GM19238 (cell line): ENCODE data around the gene WDR5B.
A peak's percentile ranks its signal among the peaks of the same experiment; 100 is the strongest.

Experiments used
- DNase-seq: peaks from one replicate; pipeline ENCODE4 v3.0.0; 2011; ENCODE audit warnings: low spot score; ENCODE audit not compliant: insufficient read length

The WDR5B gene

GRCh38 chr3:122409446-122409845, 6.4 kb downstream of the WDR5B start:
- no peak for DNase-seq

DNA sequence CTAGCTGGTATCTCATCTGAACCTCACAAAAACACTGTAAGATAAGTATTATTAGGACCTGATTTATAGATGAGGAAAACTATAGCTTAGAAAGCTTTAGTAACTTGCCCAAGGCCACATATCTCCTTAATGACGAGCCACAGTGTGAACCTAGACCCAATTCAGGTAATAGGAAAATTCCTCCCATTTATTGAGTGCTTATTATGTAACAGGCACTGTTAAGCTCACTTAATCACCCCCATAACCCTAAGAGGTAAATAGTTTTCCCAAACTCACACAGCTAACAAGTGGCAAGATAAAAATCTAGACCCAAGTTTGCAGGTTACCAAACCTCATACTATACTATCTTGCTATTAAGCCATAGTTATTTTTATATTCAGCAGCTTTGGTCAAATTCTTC, 7.9 kb downstream of the WDR5B start:
- DNase-seq = no peak

DNA sequence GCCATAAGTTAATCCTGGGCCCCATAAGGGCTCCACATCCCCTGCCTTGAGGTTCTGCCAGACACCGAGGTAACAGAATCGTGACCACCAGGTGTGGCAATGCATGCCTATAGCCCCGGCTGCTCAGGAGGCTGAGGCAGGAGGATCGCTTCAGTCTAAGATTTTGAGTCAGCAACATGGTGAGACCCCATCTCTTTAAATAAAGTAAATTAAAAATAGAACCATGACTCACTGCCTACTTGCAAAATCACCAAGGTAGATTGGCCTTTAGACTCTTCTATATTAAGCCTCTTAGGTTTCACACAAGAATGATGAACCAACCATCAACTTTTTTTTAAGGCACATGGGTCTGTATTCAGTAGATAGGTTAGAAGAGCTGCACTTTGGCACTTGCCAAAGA, 9.7 kb downstream of the WDR5B start:
- DNase-seq = no peak

DNA sequence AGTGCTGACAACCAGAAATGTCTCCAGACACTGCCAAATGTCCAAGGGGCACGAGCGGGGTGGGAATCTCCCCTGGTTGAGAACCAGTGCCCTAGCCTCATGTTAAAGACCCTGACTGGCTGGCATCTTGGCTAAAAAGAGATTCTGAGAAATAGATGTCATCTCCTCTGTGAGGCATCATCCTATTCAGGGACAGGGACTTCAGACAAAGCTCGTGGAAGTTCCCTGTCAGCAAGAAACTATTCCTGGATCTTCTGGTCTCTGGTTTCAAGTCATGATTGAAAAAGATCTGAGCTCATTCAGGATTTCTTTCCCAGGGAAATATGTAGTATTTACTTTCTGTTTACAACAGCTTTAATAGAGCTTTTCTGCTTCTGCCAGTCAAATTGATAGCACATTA, 10.8 kb downstream of the WDR5B start:
- no peak for DNase-seq

GRCh38 chr3:122403489-122403888, 12.4 kb downstream of the WDR5B start:
- no peak for DNase-seq

DNA sequence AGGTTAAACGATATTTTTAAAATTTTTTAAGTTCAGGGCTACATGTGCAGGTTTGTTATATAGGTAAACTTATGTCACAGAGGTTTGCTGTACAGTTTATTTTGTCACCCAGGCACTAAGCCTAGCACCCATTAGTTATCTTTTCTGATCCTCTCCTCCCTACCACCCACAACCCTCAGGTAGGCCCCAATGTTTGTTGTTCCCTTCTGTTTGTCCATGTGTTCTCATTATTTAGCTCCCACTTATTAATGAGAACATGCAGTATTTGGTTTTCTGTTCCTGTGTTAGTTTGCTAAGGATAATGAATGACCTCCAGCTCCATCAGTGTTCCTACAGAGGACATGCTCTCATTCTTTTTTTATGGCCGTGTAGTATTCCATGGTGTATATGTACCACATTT, 16.9 kb downstream of the WDR5B start:
- DNase-seq = no peak

DNA sequence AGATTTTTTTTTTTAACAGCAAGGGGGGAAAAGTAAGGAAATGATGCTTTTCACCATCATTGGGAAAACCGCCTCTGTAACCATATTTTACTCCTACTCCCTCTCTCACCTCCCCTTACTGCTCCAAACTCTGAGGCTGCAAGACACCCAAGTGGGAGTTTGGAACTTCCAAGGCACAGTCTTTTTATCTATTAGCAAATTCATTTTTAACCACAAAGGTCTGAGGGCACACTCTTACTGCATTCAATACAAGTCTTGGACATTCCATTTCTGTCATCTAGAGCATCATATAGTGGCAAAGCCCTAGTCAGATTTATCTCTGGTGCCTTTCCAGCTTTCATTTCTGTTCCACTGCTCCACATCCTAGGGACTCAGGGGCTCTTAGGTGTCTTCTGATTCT, 18.7 kb downstream of the WDR5B start:
- no peak for DNase-seq

DNA sequence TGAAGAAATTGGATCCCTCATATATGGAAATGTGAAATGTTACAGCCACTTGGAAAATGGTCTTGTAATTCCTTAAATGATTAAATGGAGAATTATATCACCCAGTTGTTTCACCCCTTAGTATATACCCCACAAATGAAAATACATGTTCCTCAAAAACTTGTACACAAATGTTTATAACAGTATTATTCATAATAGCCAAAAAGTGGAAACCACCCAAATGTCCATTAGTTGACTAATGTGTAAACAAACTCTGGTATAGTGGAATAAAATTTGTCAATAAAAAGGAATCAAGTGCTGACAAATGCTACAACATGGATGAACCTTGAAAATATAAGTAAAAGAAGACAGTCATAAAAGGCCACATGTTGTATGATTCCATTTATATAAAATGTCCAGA, 19.4 kb downstream of the WDR5B start:
- DNase-seq = no peak

DNA sequence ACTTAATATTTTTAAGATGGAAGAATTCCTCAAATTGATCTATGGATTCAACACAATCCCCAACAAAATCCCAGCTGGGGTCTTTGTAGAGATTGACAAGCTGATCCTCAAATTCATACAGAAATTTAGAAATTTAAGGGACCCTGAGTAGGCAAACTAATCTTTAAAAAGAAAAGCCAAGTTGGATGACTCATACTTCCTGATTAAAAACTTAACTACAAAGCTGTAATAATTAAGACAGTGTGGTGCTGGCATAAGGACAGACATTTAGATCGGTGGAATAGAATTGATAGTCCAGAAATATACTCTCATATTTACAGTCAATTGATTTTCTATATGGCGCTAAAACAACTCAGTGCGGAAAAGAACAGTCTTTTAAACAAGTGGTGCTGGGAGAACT, 20.3 kb downstream of the WDR5B start:
- no peak for DNase-seq

- DNase-seq = no peak
Observed at GRCh38 chr3:122394173-122394572, 21.7 kb downstream of the WDR5B start.

- DNase-seq = peak; percentile 17
Observed at GRCh38 chr3:122392868-122393844, 22.7 kb downstream of the WDR5B start.

GRCh38 chr3:122391681-122392446, 24.0 kb downstream of the WDR5B start:
- no peak for DNase-seq

- no peak for DNase-seq
Observed at GRCh38 chr3:122390665-122391064, 25.2 kb downstream of the WDR5B start.

DNA sequence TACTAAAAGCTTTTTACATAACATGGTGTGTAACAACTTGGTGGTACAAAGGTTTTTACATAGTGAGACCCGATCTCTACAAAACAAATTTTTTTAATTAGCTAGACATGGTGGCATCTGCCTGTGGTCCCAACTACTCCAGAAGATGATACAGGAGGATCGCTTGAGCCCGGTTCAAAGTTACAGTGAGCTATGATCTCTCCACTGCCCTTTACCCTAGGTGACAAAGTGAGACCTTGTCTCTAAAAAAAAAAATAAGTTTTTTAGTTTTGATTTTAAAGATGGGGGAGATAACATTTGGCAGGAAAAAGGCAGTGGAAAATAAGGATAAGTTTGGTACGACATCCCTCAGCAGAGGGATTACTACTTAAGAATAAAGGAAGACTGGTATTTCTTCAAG, 26.0 kb downstream of the WDR5B start:
- no peak for DNase-seq

- DNase-seq = no peak
Observed at GRCh38 chr3:122389197-122389596, 26.7 kb downstream of the WDR5B start.

DNA sequence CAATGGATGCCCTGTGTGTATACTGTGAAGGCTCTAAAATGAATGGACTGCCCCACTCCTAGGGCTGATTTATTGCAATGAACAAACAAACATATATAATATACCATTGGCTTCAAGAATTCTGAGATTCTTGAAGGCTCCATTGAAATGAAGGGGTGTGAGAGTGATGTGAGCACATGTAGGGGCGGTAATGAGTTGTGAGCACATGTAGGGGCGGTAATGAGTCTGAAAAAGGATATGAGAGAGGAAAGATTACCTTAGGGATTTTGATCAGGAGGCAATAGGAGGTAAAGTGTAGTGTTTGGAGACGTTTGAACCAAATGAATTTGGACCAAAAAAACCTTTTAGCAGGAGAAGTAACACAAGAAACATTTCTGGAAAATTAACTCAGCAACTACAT, 28.2 kb downstream of the WDR5B start:
- no peak for DNase-seq

DNA sequence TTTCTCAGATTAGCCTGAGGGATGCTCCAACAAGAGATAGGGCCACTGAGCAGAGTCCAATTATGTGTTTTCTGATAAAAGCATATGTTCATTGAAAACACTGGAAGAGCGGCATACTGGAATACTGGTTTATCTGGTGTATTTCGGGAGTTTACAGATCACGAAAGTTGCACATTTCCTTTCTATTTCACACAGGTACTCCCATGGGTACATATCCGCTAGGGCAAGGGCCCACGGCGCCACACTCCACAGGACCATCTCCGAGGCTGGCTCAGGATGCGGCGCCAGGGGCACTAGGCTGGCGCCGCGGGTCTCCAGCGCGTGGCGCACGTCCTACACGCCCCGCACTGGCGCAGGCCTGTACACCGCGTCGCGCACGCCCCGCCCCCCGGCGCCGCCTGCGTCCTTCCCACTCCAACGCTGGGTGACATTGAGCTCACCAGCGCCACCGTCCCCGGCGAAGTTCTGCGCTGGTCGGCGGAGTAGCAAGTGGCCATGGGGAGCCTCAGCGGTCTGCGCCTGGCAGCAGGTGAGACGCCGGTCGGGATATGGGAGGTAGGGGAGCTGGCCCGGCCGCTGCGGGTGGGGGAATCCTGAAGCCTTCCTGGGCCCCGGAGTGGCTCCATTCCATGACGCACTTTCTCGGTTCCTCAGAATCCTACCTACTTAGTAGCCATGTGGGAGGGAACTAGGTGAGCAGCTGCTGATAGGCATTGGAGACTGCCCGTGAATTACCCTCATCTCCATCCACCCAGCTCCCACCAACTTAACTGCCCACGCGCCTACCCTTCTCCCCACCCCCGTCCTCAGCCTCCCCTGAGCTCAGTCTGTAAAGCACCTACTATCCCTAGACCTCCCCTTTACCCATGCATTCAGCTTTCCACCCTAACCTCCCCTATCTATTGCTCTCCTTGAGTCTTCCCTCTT, 31.8 kb downstream of the WDR5B start, which contains the start of gene FAM162A:
FAM162A (plus strand) TSS at position 412 of the 927 bp plus-strand sequence; CDS start at position 496, 84 bp downstream.
- peak; percentile 82 for DNase-seq

DNA sequence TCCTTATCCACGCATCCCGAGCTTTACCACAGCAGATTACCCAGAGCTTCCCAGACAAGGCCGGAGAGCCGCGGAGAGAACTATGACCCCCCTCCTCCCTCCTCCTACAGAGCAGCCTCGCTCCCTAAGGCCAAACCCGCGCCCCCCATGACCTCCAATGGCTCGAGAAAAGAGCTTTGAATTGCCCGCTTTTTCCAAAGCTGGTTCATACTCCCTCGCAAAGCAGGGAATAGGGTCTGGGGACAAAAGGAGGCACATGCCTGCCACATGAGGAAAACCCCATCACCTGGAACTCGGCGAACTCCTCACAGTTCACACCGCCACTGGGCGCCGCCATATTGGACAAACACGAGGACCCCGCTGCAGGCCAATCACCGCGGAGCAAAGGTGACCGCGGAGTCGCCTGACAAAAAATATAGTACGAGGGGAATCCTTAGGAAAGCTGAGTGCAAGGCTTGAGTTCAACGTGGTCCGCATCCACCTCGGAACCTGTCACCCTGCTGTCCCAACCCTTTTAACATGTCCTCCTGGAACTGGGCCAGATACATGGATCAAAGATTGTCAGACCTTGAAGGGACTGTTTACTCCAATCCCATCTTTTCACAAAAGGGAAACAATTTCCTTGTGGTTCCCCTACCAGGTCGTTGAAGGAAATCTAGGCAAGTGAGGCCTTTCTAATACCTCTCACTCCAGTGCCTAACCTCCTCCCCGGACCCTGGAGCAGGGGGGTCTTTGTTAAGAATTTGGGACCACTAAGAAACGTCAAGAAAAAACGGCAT, 32.8 kb downstream of the WDR5B start, which contains the start of gene MIX23:
MIX23 (minus strand) TSS at position 344 of the 779 bp plus-strand sequence; CDS start at position 337, 7 bp downstream.
- DNase-seq = peak; percentile 61

DNA sequence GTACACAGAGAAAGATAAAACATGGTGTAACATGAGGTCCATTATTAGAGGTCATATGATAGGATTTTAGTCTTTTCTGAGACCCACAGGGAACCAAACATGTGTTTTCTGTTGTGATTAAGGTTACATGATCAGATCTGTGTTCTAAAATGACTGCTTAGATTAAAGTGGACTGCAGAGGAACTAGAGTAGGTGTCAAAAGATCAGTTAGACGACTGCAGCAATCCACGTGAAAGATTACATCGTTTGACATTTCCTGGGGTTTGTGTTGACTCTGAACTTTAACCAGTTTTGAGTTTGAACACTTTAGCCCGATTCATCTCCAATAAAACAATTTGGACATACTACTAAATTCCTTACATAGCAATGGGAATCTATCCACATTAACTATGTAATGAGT, 37.9 kb downstream of the WDR5B start:
- DNase-seq = no peak

DNA sequence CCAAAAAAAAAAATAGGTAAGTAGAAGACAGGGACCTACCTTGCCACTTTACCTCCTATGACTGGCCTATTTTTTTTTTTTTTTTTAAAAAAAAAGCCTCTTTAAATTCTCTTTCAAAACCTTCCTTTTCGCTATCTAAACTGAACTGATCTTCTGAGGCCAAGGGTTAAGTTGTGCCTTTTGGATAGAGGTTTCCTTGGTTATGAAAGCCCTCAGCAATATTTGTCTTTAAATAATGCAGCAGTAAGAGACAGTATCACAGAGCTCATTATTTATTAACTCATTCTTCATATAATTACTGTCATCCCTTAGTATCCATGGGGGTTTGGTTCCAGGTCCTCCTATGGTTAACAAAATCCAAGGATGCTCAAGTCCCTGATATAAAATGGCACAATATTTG, 41.8 kb downstream of the WDR5B start:
- no peak for DNase-seq
